GM19035 (cell line): Measurements from ENCODE around the gene FMN1.
"Not testable (repeated sequence)": the region's sequence is repeated elsewhere in the genome, so short reads cannot be mapped to it uniquely, and the experiment has no call there.

ENCODE experiments used
- ATAC-seq: cut with Tn5 transposase; IDR thresholded peaks from one replicate; pipeline ENCODE4 v1.9.1; 2021; ENCODE audit not compliant: unreplicated experiment

FMN1 gene

DNA sequence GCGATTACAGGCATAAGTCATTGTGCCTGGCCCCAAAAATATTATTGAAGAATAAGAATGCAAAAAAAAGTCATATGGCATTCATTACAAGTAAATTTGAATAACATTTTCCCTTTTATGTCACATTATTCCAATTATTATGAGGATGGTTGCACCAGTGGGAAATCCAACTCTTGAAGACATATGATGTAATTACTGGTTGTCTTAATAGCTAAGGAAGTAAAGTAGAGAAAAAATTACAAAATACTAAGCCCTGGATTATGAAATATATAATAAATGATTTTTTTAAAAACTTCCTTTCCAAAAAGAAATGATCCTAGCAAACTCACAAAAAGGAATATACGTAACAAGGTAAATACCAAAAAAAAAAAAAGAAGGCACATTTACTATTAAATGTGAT, 98.9 kb downstream of the FMN1 start:
- no peak for ATAC-seq

DNA sequence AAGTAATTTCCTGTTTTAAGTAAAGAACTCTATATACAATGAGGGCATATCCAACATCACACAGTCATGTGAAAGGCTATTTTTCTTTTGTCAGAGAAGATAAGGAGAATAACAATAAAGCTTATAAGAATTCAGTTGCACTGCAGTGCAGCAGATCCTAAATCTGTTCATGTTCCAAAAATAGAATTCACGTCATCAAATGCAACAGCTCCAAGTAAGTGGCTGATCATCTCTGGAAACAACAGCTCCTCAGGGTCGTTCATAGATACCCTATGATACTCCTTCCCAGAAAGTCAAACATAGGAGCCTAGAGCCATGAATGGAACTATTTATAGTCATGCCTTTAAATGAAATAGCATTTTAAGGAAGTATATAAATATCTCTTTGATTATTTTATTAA, 100.2 kb downstream of the FMN1 start:
- no peak for ATAC-seq

DNA sequence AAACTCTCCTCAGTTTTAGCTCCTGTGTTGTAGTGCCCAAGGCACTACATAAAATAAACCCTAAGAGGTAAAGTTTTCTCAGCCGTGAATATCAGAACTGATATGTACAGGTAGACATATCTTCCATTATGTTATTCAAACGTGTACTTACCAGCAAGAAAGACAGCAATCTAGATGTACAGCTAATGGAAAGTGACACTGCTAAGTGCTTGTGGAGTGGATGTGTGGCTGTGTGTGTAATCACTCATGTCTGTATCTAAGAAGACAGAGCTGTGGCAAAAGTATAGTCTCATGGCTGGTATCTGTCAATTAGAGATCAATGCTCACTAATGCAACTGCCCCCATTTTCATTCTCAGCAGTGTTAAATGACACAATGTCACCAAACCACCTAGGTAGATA, 101.3 kb downstream of the FMN1 start:
- ATAC-seq: no peak

DNA sequence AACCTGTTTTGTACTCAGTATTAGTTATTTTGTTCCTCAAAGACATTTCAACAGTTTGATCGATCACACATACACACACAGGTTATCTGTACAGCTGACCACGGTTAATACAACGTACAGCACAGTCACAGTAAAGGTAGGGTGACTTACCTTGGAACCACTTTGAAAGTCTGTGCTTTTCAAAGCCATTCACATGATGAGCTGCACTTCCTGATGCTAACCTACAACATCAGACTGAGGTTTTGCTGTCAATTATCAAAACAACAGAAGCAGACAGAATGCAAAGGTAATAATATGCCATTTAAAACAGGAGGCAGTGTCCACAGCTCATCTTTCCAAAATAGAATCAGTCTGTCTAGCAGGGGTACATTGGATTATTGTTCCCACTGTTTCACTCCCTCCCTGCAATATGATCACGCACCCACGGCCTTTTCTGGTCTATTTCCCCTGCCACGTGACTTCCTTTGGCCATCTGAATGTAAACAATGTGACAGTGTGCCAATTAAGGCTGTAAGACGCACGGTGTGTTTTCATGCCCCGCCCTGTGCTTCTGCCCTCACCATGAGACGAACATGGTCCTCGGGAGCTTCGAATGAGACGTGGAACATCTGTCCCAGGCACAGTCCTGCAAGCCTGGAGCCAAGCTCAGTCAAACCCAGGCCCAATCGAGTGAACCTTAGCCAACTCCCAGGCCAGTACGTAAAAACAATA, 102.4 kb downstream of the FMN1 start:
- ATAC-seq: no peak

DNA sequence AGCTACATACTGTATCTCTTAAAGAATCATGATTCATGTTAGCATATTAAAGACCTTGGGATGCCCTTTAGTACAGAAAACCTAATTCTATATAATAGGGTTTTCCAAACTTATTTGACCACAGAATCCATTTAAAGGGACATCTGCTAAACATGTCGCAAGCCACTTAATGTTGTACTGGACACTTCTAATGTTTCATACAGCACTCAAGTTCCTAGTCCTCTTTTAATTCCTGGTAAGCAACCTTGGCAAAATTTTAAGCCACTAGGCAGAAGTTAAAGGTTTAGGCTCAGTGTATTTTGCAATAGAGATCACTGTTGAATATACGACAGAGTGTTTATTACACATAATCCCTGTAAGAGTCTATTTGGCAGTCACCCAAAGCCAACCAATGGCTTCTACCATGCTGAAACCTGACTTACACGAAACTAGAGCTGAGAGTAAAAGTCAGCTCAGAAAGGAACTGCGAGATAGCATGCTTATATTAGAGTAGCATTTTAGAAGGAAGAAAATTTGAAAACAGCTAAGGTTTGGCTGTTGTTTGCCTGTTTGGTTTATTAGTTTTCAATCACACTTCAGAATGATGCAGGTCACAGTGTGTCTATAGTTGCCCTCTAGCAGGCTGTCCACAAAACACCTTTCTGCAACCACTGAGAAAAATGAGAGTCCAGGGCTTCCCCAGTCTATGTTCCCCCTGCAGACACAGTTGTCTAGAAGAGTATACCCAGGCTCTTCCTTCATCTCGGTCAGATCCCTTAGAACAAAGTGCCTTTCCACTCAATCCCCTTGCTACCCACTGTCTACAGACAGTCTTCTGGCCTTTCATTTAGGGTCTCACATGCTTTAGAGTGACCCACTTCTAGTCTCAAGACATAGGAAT, 104.4 kb downstream of the FMN1 start:
- no peak for ATAC-seq

DNA sequence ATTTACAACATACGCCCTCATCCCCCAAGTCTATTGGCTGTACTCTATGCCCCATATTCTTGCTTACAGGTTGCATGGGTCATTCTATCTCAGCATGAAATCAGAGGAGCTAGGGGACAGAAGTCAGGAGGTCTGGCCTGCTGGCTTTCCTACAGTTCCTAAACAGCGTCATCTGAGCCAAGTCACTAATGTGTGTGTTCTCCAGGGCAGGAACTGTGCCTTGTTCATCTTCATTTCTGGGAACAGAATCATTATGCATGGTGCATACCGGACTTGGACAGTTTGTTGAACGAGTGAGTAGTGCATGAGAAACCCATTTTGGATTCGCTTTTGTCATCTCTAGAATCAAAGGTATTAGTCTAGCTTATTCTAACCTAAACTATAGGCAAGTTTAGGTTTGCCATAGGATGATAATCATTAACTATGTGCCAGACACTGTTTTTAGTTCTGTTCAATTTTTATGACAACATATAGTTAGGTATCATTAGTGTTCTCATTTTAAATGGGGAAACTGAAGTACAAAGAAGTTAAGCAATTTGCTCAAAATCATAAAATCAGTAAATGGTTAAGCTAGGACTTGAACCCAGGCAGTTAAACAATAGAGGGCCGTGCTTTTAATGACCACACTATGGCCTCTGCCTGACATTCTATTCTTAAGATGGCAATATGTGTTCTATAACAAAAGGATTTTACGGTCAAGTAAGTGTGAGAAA, 105.2 kb downstream of the FMN1 start:
- no peak for ATAC-seq

DNA sequence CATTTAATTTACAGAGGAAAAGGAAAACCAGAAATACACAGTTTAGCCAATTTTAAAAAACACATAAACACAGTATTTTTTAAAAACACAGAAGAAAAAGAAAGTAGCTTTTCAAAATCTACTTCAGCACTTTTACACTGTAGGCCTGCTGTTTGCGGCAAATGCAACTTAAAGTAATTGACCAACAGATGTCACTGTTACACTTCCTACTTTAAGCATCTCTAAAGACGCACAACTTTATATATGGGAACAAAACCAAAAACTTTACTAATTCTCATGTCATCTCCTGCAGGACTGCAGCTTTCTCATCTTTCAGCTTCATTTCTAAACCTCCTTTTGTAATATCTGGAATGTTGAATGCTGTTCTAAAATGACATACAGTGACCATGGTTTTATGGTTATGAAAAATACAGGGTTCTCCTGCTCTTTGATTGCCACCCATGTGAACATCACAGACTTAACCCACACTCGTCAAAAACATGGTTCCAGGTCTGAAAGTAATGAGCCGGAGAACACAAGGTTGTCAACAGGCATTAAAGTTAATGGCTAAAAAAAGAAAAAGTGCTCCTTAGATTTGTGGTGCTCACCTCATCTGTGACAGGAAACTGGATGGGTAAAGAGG, 107.9 kb downstream of the FMN1 start:
- ATAC-seq: no peak

DNA sequence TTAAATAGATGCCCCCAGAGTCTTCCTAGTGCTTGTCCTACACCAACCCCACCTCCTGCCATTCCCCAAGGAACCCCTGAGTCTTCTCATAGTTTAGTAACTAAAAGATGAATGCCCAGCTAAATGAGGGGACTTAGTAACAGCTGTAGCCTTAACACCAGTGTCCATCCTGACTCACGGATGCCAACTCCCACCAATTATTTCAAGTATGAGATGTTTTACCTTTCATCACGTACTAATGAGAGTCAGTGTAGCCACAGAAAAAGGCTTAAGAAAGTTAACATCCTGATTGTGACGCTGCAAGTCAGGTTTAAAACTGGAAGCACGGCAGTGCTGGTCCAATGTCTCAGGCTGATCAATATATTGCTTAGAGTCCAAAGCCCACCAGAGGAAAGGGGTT, 109.9 kb downstream of the FMN1 start:
- ATAC-seq: no peak

DNA sequence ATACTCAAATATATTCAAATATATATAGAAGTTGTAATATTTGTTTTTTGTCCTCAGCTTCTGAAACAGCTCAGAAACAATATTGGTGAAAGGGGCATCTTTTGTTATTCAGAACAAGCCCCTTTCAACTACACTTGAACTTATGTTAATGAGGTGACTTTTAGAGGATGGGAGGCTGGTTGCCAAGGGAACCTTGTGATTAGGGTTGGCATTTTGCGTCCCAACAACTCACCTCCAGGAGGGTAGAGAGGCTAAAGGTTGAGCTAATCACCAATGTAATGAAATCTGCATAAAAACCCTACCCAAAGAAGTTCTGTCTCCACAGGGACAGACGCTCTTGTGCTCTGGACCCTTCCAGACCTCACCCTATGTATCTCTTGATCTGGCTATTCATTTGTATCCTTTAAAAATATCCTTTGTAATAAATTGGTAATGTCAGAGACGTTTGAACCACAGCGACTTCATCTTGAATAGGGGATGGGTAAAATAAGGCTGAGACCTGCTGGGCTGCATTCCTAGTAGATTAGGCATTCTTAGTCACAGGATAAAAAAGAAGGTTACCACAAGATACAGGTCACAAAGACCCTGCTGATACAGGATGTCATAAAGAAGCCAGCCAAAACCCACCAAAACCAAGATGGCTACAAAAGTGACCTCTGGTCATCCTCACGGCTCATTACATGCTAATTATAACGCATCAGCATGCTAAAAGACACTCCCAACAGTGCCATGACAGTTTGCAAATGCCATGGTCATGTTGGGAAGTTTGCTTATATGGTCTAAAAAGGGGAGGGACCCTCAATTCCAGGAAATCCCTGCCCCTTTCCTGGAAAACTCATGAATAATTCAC, 111.1 kb downstream of the FMN1 start:
- ATAC-seq: no peak

DNA sequence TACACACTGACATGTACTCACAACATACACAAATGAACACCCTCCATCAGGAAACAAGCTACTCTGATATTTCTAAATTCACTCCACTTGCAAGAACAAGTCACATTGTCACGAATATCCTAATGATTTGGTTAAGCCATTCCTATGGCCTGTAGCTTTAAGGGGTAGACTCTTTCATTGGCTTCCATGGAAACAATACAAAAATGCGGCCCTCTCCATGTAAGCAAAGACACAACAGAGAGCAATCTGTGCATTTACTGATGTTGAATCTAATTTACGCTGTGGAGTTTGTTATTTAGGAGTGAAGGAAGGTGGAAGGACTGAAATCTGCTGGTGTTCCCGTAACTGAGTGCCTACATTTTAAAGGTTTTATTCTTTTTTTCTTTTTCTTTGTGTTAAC, 114.5 kb downstream of the FMN1 start:
- ATAC-seq: no peak

DNA sequence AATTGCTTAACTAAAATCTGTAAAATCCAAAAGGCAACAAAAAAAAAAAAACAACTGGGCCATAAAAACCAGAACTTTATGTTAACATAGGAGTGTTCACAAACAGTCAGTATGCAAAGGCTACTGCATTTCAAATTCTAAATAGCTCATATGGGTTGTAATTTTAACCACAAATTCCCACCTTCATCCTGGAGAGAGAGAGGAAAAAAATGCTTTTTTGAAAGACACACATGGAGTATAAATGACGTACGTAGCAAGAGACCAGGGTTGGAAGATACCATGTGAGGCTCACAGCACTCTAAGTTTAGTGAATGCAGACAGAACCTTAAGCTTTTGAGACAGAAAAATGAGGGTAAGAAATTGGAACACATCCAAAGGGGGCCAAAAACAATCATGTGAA, 115.9 kb downstream of the FMN1 start:
- no peak for ATAC-seq

DNA sequence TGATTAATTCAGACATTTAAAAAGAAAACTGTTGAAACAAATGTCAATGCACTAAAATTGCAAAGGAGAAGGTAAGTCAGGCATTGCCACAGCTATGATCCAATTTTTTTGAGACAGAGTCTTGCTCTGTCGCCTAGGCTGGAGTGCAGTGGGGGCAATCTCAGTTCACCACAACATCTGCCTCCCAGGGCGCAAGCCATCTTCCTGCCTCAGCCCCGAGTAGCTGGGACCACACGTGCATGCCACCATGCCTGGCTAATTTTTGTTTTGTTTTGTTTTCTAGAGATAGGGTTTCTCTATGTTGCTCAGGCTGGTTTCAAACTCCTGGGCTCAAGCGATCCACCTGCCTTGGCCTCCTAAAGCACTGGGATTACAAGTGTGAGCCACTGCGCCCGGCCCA, 117.6 kb downstream of the FMN1 start:
- ATAC-seq: no peak

DNA sequence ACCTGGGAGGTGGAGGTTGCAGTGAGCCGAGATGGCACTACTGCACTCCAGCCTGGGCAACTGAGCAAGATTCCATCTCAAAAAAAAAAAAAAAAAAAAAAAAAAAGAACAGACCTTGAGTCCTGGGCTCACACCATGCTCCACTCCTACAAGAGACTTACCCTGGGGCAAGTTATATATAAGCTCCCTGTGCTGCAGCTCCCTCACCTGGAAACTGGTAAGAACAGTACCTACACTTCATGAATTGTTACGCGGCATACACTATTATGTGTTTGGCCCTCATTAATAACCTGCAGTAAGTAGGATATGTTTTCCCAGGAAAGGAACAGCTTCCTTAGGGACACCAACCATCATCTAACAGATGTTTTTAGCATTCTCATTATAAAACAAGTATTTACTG, 119.6 kb downstream of the FMN1 start:
- ATAC-seq: no peak

DNA sequence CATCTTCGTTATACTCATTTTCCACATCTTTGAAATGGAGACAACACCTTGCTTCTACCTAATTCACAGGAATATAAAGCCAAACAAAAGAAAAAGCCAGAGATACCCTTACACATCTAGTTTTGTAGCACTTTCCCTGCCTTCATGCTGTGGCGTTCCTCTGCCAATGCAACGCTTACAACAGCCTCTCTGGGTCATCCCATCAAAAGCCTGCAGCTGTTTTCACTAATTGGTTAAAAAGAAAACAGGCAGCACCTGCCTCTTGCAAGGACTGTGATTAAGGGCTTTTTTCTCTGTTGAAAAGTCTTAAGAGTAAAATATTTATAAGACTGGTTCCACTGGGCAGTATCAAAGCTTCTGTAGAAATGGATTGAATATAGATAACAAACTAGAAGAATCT, 120.3 kb downstream of the FMN1 start:
- ATAC-seq: no peak

DNA sequence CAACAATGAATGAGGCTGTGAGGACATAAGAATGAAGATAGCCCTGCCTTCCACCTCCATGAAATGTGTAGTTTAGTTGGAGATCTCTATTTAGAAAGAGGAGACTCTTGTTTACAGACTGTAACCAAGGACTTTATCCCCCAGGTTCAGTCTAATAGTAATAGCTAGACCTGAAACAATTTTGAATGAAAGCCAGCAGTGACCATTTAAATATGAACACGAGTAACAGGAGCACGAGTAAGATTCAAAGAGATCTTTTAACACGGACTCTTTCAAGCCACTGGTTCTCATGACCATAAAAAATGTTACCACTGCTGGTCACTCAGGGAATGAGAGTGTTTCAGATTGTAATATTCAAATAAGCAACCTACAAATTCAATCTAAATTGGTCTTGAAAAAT, 123.1 kb downstream of the FMN1 start:
- no peak for ATAC-seq

DNA sequence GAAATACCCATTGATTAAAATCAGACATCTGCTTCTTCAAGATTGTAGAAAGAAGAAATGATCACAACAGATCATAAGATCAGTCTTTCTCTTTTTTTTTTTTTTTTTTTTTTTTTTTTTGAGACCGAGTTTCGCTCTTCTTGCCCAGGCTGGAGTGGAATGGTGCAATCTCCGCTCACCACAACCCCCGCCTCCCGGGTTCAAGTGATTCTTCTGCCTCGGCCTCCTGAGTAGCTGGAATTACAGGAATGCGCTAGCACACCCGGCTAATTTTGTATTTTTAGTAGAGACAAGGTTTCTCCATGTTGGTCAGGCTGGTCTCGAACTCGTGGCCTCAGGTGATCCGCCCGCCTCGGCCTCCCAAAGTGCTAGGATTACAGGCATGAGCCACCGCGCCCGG, 124.6 kb downstream of the FMN1 start:
- ATAC-seq: not testable (repeated sequence)

DNA sequence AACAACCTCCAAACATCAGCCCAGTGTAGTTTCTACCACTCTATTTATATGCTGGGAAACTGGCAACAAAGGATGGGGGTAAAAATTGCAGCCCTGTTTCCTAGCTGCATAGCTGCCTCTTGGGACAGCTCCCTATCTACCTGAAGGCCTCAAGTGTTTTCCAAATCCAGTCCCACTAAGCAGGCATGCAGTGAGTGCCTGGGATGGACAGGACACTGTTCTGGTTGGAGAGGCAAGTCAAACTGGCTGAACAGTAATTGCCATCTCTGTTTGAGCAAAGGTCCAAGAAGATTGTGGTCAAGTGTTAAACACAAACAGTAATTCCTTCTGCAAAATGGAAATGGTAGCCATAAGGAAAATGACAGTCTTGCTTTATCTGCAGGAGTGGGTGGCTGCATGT, 125.4 kb downstream of the FMN1 start:
- ATAC-seq: no peak

DNA sequence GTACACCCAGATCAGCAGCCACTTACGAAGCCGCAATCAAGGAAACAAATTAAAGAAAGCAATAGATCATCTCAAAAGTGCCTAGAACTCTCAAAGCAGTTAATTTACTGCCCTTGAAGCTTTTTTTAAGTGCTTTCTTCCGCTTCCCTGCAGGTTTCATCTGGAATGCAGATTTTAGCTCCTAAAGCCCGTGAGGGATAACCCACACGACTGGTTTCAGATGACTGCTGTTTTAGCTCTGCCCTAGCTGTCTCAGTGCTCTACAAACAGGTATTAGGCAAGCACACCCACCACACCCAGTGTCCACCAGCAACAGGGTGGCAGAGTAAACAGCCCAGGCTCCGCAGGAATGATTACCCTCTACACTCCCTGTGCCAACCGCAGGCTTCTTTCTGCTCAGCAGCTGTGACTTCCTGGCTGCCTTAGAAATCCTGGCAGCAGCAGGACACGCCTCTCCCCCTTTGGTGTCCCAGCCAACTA, 126.0 kb downstream of the FMN1 start:
- ATAC-seq: no peak

DNA sequence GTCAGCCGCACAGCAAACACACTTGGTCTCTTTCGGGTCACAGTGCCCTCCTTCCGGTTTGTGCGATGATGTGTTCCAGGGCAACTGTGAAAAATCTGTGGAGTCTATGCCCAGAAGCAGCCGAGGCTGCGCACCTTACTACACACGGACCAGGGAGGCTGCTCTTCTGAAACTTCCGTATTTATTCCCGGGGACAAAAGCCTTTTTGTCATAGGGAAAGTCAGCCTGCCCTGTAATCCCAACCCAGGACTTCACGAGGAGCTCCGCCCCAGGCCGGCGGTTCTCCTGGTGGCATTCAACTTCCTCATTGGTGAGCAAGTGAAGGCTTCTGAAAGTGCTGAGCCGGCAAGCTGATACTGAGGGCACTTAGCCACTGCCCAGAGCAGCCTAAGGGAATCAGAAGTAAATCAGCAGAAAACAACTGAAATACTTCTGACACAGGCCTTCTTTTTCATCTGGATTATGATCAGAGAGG, 126.5 kb downstream of the FMN1 start:
- no peak for ATAC-seq

DNA sequence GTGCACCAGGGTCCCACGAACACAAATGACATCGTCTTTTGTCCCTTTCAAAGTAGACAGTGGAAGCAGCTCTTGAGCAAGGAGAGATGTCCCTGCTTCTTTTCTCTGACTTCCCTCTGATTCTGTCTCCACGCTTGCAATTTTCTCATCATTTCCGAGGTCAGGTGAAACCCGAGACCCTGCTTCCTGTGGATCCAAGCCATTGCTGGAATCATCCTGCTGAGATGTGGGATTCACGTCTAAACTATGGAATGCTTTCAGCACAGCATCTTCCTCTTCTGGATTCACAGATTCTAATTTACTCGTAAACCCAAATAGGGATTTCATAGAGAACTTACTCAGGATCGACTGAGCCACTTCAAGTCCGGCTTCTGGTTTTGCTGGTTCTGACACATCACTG, 127.1 kb downstream of the FMN1 start:
- ATAC-seq: no peak
